Measurements from ENCODE around the gene ATP6V1F. TPM values are rescaled to one million over a fixed set of nuclear protein-coding genes. Genes with fewer than 3 reads are reported as not detected.
A peak's percentile ranks its signal among the peaks of the same experiment; 100 is the strongest.

Gene ATP6V1F
- total RNA-seq, 1 donor from 2014 or later, result 133 TPM

DNA sequence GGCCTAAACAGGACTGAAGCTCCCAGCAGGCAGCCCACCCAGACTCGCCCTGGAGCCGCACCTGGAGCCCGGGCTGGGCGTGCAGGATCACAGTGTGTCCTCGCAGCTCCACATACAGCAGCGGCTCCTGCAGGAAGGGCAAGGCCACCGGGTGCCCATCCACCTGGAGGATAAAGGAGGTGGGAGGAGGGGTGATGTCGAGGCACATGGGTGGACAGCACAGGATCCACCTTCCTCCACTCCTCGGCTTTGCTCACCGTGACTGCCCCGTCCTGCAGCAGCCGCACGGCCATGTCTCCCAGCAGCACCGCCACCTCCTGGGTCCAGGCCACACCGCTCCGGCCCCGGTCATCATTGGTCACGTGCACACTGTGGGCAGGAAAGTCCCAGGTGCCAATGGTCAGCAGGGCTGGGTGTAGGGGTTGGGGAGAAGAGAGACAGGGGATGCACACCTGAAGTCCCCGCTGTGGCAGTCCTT is 16.8 kb downstream of the ATP6V1F start:
- peaks cover 9% of the 10 kb centered on the region for H3K9me3 Mint-ChIP-seq (ENCODE audit: unreplicated experiment)
- TF ChIP-seq, protein P1, sequence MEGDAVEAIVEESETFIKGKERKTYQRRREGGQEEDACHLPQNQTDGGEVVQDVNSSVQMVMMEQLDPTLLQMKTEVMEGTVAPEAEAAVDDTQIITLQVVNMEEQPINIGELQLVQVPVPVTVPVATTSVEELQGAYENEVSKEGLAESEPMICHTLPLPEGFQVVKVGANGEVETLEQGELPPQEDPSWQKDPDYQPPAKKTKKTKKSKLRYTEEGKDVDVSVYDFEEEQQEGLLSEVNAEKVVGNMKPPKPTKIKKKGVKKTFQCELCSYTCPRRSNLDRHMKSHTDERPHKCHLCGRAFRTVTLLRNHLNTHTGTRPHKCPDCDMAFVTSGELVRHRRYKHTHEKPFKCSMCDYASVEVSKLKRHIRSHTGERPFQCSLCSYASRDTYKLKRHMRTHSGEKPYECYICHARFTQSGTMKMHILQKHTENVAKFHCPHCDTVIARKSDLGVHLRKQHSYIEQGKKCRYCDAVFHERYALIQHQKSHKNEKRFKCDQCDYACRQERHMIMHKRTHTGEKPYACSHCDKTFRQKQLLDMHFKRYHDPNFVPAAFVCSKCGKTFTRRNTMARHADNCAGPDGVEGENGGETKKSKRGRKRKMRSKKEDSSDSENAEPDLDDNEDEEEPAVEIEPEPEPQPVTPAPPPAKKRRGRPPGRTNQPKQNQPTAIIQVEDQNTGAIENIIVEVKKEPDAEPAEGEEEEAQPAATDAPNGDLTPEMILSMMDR (IDR thresholded peaks at IDR 0.05; ENCODE audit: partially characterized antibody, unreplicated experiment), result no peak
- H3K4me1 Mint-ChIP-seq (ENCODE audit: low read depth, unreplicated experiment), result peaks cover 9% of the 10 kb centered on the region
- DNase-seq, result no peak
- H3K27me3 Mint-ChIP-seq (ENCODE audit: unreplicated experiment), result peaks cover 8% of the 10 kb centered on the region
- H3K27ac Mint-ChIP-seq (ENCODE audit: unreplicated experiment), result no peak overlapping the region
- no peak overlapping the region for H3K4me3 Mint-ChIP-seq (ENCODE audit: unreplicated experiment)
- no peaks in the 10 kb centered on the region for H3K36me3 Mint-ChIP-seq (ENCODE audit: unreplicated experiment)

DNA sequence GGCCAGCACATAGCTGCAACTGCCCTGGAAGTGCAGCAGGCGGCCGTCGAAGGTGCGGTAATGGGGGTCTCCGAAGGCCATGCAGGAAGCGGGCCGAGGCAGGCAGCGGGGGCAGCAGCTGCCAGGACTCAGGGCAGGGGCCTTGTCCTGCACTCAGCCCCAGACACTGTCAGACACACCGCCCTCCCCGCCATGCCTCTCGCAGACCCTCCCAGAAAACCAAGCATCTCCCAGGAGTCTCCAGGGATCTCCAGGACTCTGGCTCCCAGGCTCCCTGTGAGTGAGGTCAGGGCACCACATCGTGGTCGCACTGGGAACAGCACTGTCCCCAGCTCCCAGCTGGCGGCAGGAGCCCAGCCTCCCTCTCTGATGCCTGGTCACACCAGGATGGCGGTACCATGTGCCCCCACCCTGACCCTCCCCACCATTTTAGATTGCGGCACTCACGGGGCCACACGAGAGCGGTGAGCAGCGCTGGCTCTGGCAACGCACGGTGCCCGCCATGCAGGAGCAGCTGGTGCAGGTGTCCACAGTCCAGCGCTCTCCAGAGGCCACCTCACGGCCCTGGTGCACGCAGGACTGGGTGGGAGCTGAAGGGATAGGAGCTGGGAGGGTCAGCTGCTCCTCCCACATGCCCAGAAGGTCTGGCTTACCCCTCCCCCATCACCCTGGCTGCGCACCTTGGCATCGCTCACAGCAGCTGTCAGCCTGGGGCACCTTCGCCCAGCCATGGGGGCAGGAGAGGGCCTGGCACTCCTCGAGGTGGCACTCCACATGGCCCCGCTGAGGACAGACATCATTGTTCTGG is 17.5 kb downstream of the ATP6V1F start:
- H3K4me1 Mint-ChIP-seq (ENCODE audit: low read depth, unreplicated experiment), result peaks cover 9% of the 10 kb centered on the region
- no peaks in the 10 kb centered on the region for H3K36me3 Mint-ChIP-seq (ENCODE audit: unreplicated experiment)
- H3K27ac Mint-ChIP-seq (ENCODE audit: unreplicated experiment), result peak overlapping the region; percentile 43
- TF ChIP-seq, protein P1 (IDR thresholded peaks at IDR 0.05; ENCODE audit: partially characterized antibody, unreplicated experiment), result peak; percentile 66
- H3K9me3 Mint-ChIP-seq (ENCODE audit: unreplicated experiment), result peaks cover 9% of the 10 kb centered on the region
- H3K27me3 Mint-ChIP-seq (ENCODE audit: unreplicated experiment), result peaks cover 9% of the 10 kb centered on the region
- no peak overlapping the region for H3K4me3 Mint-ChIP-seq (ENCODE audit: unreplicated experiment)
- peak; percentile 85 for DNase-seq

- Mint-ChIP-seq H3K9me3 (ENCODE audit: unreplicated experiment) (peaks cover 12% of the 10 kb centered on the region), H3K4me3 (ENCODE audit: unreplicated experiment) (peak overlapping the region; percentile 57), H3K27me3 (ENCODE audit: unreplicated experiment) (peaks cover 10% of the 10 kb centered on the region), H3K4me1 (ENCODE audit: low read depth, unreplicated experiment) (peaks cover 9% of the 10 kb centered on the region), H3K27ac (ENCODE audit: unreplicated experiment) (no peak overlapping the region), H3K36me3 (ENCODE audit: unreplicated experiment) (no peaks in the 10 kb centered on the region)
- DNase-seq, result peak; percentile 55
- TF ChIP-seq, protein P1 (IDR thresholded peaks at IDR 0.05; ENCODE audit: partially characterized antibody, unreplicated experiment), result no peak
Measured at GRCh38 chr7:128880791-128881457, 18.3 kb downstream of the ATP6V1F start.

GRCh38 chr7:128881458-128882125 is 18.9 kb downstream of the ATP6V1F start:
- Mint-ChIP-seq H3K4me1 (ENCODE audit: low read depth, unreplicated experiment) (peaks cover 9% of the 10 kb centered on the region), H3K27ac (ENCODE audit: unreplicated experiment) (no peak overlapping the region), H3K27me3 (ENCODE audit: unreplicated experiment) (peaks cover 9% of the 10 kb centered on the region), H3K4me3 (ENCODE audit: unreplicated experiment) (peak overlapping the region; percentile 52), H3K36me3 (ENCODE audit: unreplicated experiment) (no peaks in the 10 kb centered on the region), H3K9me3 (ENCODE audit: unreplicated experiment) (peaks cover 12% of the 10 kb centered on the region)
- TF ChIP-seq, protein P1 (IDR thresholded peaks at IDR 0.05; ENCODE audit: partially characterized antibody, unreplicated experiment), result no peak
- DNase-seq, result no peak
